Activated CD8-positive, alpha-beta memory T cell treated with anti-CD3 and anti-CD28 coated beads for 24 hours (primary cell): ENCODE data around the gene CLTCL1.

Experiments used
- DNase-seq: peaks from one replicate; pipeline ENCODE4 v3.0.0-alpha.2; 2020

CLTCL1 gene

GRCh38 chr22:19194766-19195536 lies 96.6 kb downstream of the CLTCL1 start:
- DNase-seq = no peak

- DNase-seq = no peak
Observed at GRCh38 chr22:19193879-19194278, 97.6 kb downstream of the CLTCL1 start.

GRCh38 chr22:19187716-19188563 lies 103.6 kb downstream of the CLTCL1 start:
- no peak for DNase-seq

- DNase-seq = no peak
Observed at GRCh38 chr22:19184276-19184997, 107.1 kb downstream of the CLTCL1 start.

GRCh38 chr22:19183216-19183615 lies 108.3 kb downstream of the CLTCL1 start:
- no peak for DNase-seq

GRCh38 chr22:19182472-19183157 lies 108.9 kb downstream of the CLTCL1 start:
- no peak for DNase-seq

- DNase-seq = no peak
Observed at GRCh38 chr22:19181786-19182471, 109.6 kb downstream of the CLTCL1 start.

- DNase-seq = no peak
Observed at GRCh38 chr22:19180740-19181410, 110.6 kb downstream of the CLTCL1 start.

GRCh38 chr22:19180234-19180633 lies 111.3 kb downstream of the CLTCL1 start:
- no peak for DNase-seq

GRCh38 chr22:19179497-19180048 lies 111.9 kb downstream of the CLTCL1 start:
- DNase-seq = no peak

GRCh38 chr22:19178657-19179496 lies 112.6 kb downstream of the CLTCL1 start, which contains the start of gene SLC25A1:
Gene SLC25A1, minus strand, starts transcription at chr22:19178736. Its CDS starts 63 bp downstream, at chr22:19178673.
- peak; percentile 95 for DNase-seq

GRCh38 chr22:19178065-19178656 lies 113.4 kb downstream of the CLTCL1 start:
- no peak for DNase-seq

GRCh38 chr22:19177164-19178064 lies 114.1 kb downstream of the CLTCL1 start:
- no peak for DNase-seq

GRCh38 chr22:19176732-19177131 lies 114.8 kb downstream of the CLTCL1 start:
- DNase-seq = no peak

- DNase-seq = no peak
Observed at GRCh38 chr22:19176175-19176643, 115.3 kb downstream of the CLTCL1 start.

- no peak for DNase-seq
Observed at GRCh38 chr22:19175602-19176174, 115.8 kb downstream of the CLTCL1 start.

GRCh38 chr22:19175026-19175601 lies 116.4 kb downstream of the CLTCL1 start:
- DNase-seq = no peak
